CD4-positive, alpha-beta memory T cell (primary cell): ENCODE data around the gene NWD2. TPM values are rescaled to one million over a fixed set of nuclear protein-coding genes. Genes with fewer than 3 reads are reported as not detected.

ENCODE experiments used
- CTCF ChIA-PET: fragments of 350-600 bp; sonication (Branson Sonifier 250); formaldehyde crosslinking; loops from one replicate; lab custom pipeline; 2021; ENCODE audit warnings: inconsistent platforms; ENCODE audit not compliant: partially characterized antibody; lab: Charles Lee
- POLR2A ChIA-PET: fragments of 350-600 bp; sonication (Branson Sonifier 250); formaldehyde crosslinking; loops from one replicate; lab custom pipeline; 2021; ENCODE audit not compliant: partially characterized antibody; lab: Charles Lee
- DNase-seq, 5 donors: peaks; one replicate each; pipeline versions ENCODE4 v3.0.0 to v3.0.0-alpha.2; 2020 to 2022; ENCODE audit warnings: mixed read lengths in 1 of 5
- H3K27ac ChIP-seq: one replicate; pipeline ENCODE4 v1.7.0; 2013; ENCODE audit warnings: low read depth, low read length
- H3K27me3 ChIP-seq: 2 replicates; pipeline ENCODE4 v1.7.0; 2013; ENCODE audit warnings: mild to moderate bottlenecking, low read length, moderate library complexity; ENCODE audit not compliant: insufficient read depth
- H3K36me3 ChIP-seq: 2 replicates; pipeline ENCODE4 v1.7.0; 2013; ENCODE audit warnings: mild to moderate bottlenecking, low read length, moderate library complexity; ENCODE audit not compliant: insufficient read depth
- H3K4me1 ChIP-seq: 2 replicates; pipeline ENCODE4 v1.7.0; 2013; ENCODE audit warnings: mild to moderate bottlenecking, low read length, moderate library complexity; ENCODE audit not compliant: insufficient read depth
- H3K4me3 ChIP-seq, 2 donors: one replicate each; pipeline ENCODE4 v1.7.0; 2013; ENCODE audit warnings: low read length in 2 of 2, mild to moderate bottlenecking in 1 of 2
- H3K9me3 ChIP-seq, 2 donors: one replicate each; pipeline ENCODE4 v1.7.0; 2013; ENCODE audit warnings: low read length in 2 of 2, control low read depth in 1 of 2; ENCODE audit not compliant: control insufficient read depth in 1 of 2
- H3K27ac Mint-ChIP-seq, 7 donors: one replicate each; pipeline ENCODE4 v1.8.0; 2020 to 2021; ENCODE audit warnings: mixed read lengths in 7 of 7, mild to moderate bottlenecking in 6 of 7, inconsistent platforms in 3 of 7, moderate library complexity in 3 of 7
- H3K27me3 Mint-ChIP-seq, 2 donors: one replicate each; pipeline ENCODE4 v1.8.0; 2020 to 2021; ENCODE audit warnings: mixed read lengths in 2 of 2
- H3K36me3 Mint-ChIP-seq, 2 donors: one replicate each; pipeline ENCODE4 v1.8.0; 2020 to 2021; ENCODE audit warnings: mixed read lengths in 2 of 2, inconsistent platforms in 1 of 2, mild to moderate bottlenecking in 1 of 2
- H3K4me1 Mint-ChIP-seq, 4 donors: one replicate each; pipeline ENCODE4 v1.8.0; 2020 to 2021; ENCODE audit warnings: mixed read lengths in 4 of 4, mild to moderate bottlenecking in 1 of 4
- H3K4me3 Mint-ChIP-seq, 8 donors: one replicate each; pipeline ENCODE4 v1.8.0; 2020 to 2021; ENCODE audit warnings: mixed read lengths in 8 of 8, mild to moderate bottlenecking in 7 of 8, moderate library complexity in 6 of 8, inconsistent platforms in 3 of 8
- H3K9me3 Mint-ChIP-seq, 8 donors: one replicate each; pipeline ENCODE4 v1.8.0; 2020 to 2021; ENCODE audit warnings: mixed read lengths in 8 of 8, mild to moderate bottlenecking in 5 of 8, inconsistent platforms in 3 of 8, moderate library complexity in 1 of 8
- intact Hi-C: fragments of 100-400 bp; cut with micrococcal nuclease; formaldehyde crosslinking; loops from one replicate; pipeline ENCODE4 v1.15.1; 2023
- polyA plus RNA-seq, 2 donors: library from polyadenylated mRNA; unstranded; fragments of 300-500 nt; fragmentation: Illumina TruSeq; gene quantifications; one replicate each; pipeline ENCODE4 v1.2.3, GENCODE V29; 2021
- total RNA-seq, 2 experiments: library from RNA; stranded (reverse); gene quantifications; one replicate each; pipeline ENCODE4 v1.2.3, GENCODE V29; 2021

NWD2 gene
- total and polyA plus RNA-seq, 4 experiments from 2014 or later, result not detected

DNA sequence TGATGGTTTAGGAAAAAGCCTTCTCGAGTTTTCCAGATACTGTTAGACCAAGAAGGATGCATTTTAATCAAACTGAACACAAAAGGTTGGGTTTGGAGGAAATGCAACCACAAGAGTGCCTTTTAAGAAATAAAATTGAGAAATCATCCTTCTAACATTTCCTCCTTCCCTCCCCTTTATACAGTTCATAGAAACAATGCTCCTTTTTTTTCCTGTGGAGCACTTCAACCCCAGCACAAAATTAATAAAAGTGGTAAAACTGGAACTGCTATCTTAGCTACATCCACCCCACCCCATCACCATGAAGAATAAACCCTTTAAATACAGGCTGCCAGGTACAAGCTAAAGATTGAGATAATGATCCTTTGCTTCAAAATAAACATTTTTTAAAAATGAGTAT lies 230.5 kb downstream of the NWD2 start:
- no peaks in the 10 kb centered on the region for H3K4me1 ChIP-seq
- POLR2A ChIA-PET, result no interaction called here
- H3K9me3 Mint-ChIP-seq, result peaks cover 0 to 3% (median 0%) of the 10 kb centered on the region in 8 donors
- H3K27me3 Mint-ChIP-seq, result peaks cover 16% of the 10 kb centered on the region in 2 donors
- H3K36me3 Mint-ChIP-seq, result no peaks in the 10 kb centered on the region
- DNase-seq, result no peak
- H3K27me3 ChIP-seq, result no peaks in the 10 kb centered on the region
- no peaks in the 10 kb centered on the region for H3K4me1 Mint-ChIP-seq
- H3K27ac ChIP-seq, result no peak overlapping the region
- H3K4me3 ChIP-seq, result no peak overlapping the region
- CTCF ChIA-PET, result no interaction called here
- H3K36me3 ChIP-seq, result no peaks in the 10 kb centered on the region
- H3K9me3 ChIP-seq, result no peaks in the 10 kb centered on the region
- no peak overlapping the region for H3K4me3 Mint-ChIP-seq
- H3K27ac Mint-ChIP-seq, result no peak overlapping the region
- intact Hi-C loops, result no loop called here

DNA sequence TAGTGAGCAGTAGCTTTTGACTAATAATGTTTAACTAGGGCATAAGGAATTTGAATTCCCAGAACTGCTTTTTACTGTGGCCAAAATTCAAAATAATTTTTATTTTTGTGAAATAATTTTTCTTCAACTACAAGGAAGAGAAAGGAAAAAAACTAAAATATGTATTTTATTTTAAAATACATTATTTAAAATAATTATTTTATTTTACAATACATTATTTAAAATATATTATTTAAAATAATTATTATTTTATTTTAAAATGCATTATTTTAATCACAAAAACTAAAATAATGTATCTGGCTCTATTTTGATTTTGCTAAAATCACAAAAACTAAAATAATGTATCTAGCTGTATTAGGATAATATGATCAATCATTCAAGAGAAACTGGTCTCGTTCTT lies 231.2 kb downstream of the NWD2 start:
- no peaks in the 10 kb centered on the region for H3K36me3 ChIP-seq
- H3K9me3 Mint-ChIP-seq, result peaks cover 0 to 3% (median 0%) of the 10 kb centered on the region in 8 donors
- no peak overlapping the region for H3K27ac Mint-ChIP-seq
- intact Hi-C loops, result no loop called here
- POLR2A ChIA-PET, result no interaction called here
- H3K4me3 Mint-ChIP-seq, result no peak overlapping the region
- CTCF ChIA-PET, result no interaction called here
- no peaks in the 10 kb centered on the region for H3K4me1 Mint-ChIP-seq
- no peak overlapping the region for H3K4me3 ChIP-seq
- no peaks in the 10 kb centered on the region for H3K9me3 ChIP-seq
- H3K36me3 Mint-ChIP-seq, result no peaks in the 10 kb centered on the region
- no peak overlapping the region for H3K27ac ChIP-seq
- no peak for DNase-seq
- H3K27me3 ChIP-seq, result no peaks in the 10 kb centered on the region
- no peaks in the 10 kb centered on the region for H3K4me1 ChIP-seq
- peaks cover 18 to 20% of the 10 kb centered on the region in 2 donors for H3K27me3 Mint-ChIP-seq

DNA sequence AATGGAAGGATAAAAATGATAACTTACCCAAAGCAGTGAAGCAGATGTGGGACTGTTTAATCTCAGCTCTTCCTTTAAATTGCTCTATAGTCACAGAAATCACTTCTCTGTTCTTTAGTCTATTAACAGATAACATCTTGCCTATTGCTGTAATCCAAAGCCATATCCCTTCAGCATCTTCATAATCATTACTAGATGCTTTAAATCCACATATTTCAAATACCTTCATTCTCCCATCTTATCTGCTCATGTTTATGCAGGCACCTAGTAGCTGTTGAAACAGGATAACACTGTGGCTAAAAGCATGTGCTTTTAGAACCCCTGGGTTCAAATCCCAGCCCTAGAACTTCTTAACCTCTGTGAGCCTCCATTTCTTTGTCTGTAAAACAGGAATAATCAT lies 231.7 kb downstream of the NWD2 start:
- DNase-seq, result no peak
- Histone ChIP-seq H3K36me3 (no peaks in the 10 kb centered on the region), H3K27me3 (no peaks in the 10 kb centered on the region), H3K9me3 (no peaks in the 10 kb centered on the region), H3K27ac (no peak overlapping the region), H3K4me1 (no peaks in the 10 kb centered on the region), H3K4me3 (no peak overlapping the region)
- Mint-ChIP-seq H3K27me3 (peaks cover 18 to 22% of the 10 kb centered on the region in 2 donors), H3K36me3 (no peaks in the 10 kb centered on the region), H3K4me3 (no peak overlapping the region), H3K9me3 (peaks cover 0 to 3% (median 0%) of the 10 kb centered on the region in 8 donors), H3K27ac (no peak overlapping the region), H3K4me1 (no peaks in the 10 kb centered on the region)
- POLR2A ChIA-PET, result no interaction called here
- intact Hi-C loops, result no loop called here
- CTCF ChIA-PET, result no interaction called here

DNA sequence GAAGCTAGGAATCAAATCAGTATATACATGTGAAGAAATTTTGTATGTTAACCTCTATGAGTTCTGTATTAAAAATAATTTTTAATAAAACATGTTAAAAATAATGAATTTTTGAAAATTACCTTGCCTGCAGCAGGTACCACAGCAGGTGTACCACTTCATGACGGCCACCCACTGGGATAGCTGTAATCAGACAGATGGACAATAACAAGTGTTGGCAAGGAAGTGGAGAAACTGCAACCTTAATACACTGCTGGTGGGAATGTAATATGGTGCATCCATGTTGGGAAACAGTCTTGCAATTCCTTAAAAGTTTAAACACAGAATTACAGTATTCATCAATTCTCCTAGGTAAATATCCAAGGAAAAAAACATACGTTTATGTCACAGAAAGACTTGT lies 232.1 kb downstream of the NWD2 start:
- Mint-ChIP-seq H3K36me3 (no peaks in the 10 kb centered on the region), H3K9me3 (peaks cover 0 to 3% (median 0%) of the 10 kb centered on the region in 8 donors), H3K27ac (no peak overlapping the region), H3K27me3 (peaks cover 18 to 24% of the 10 kb centered on the region in 2 donors), H3K4me1 (no peaks in the 10 kb centered on the region), H3K4me3 (no peak overlapping the region)
- H3K4me1 ChIP-seq, result no peaks in the 10 kb centered on the region
- no peaks in the 10 kb centered on the region for H3K27me3 ChIP-seq
- DNase-seq, result no peak
- H3K9me3 ChIP-seq, result no peaks in the 10 kb centered on the region
- no peaks in the 10 kb centered on the region for H3K36me3 ChIP-seq
- no peak overlapping the region for H3K4me3 ChIP-seq
- intact Hi-C loops, result no loop called here
- no peak overlapping the region for H3K27ac ChIP-seq
- POLR2A ChIA-PET, result no interaction called here
- CTCF ChIA-PET, result no interaction called here

DNA sequence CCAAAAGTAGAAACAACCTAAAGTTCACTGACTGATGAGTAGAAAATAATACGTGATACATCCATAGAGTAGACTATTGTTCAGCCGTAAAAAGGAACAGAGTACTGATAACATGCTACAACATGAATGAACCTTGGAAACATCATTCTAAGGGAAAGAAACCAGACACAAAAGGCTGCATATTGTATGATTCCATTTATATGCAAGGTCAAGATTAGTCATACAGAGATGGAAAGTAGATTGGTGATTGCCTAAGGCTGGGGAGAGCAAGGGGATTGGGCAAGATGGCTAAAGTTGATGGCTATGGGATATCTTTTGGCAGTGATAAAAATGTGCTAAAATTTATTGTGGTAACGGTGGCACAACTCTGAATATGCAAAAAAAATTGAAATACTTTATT lies 232.6 kb downstream of the NWD2 start:
- H3K4me3 Mint-ChIP-seq, result no peak overlapping the region
- DNase-seq, result no peak
- CTCF ChIA-PET, result no interaction called here
- Histone ChIP-seq H3K9me3 (no peaks in the 10 kb centered on the region), H3K4me3 (no peak overlapping the region), H3K27ac (no peak overlapping the region), H3K27me3 (no peaks in the 10 kb centered on the region), H3K4me1 (no peaks in the 10 kb centered on the region), H3K36me3 (no peaks in the 10 kb centered on the region)
- H3K27me3 Mint-ChIP-seq, result peaks cover 22 to 24% of the 10 kb centered on the region in 2 donors
- no peaks in the 10 kb centered on the region for H3K36me3 Mint-ChIP-seq
- POLR2A ChIA-PET, result no interaction called here
- H3K9me3 Mint-ChIP-seq, result peaks cover 0 to 4% (median 0%) of the 10 kb centered on the region in 8 donors
- H3K4me1 Mint-ChIP-seq, result no peaks in the 10 kb centered on the region
- intact Hi-C loops, result no loop called here
- H3K27ac Mint-ChIP-seq, result no peak overlapping the region

DNA sequence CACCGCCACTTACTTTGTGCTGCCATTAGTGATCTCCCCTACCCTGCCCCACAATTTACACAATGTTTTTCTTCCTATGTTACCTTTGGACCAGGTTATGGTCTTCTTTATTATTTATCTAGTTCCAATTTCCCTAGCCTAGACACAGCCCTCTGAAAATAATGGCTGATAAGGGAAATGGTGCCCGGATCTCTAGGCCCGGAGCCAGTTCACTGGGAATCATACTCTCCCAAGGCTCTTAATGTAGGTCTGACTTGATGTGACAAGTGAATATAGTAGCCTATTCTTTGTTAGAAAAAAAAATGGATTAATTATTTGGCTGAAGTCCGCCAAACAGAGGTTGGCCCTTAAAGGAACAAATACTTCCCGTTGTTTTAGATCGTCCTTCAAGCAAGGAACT lies 233.6 kb downstream of the NWD2 start:
- H3K4me3 Mint-ChIP-seq, result no peak overlapping the region
- ChIA-PET CTCF (no interaction called here), POLR2A (no interaction called here)
- H3K36me3 Mint-ChIP-seq, result no peaks in the 10 kb centered on the region
- H3K27me3 ChIP-seq, result no peaks in the 10 kb centered on the region
- H3K27ac Mint-ChIP-seq, result no peak overlapping the region
- H3K4me3 ChIP-seq, result no peak overlapping the region
- H3K4me1 Mint-ChIP-seq, result no peaks in the 10 kb centered on the region
- intact Hi-C loops, result no loop called here
- no peak for DNase-seq
- H3K27ac ChIP-seq, result no peak overlapping the region
- peaks cover 22 to 24% of the 10 kb centered on the region in 2 donors for H3K27me3 Mint-ChIP-seq
- H3K4me1 ChIP-seq, result no peaks in the 10 kb centered on the region
- no peaks in the 10 kb centered on the region for H3K9me3 ChIP-seq
- H3K36me3 ChIP-seq, result no peaks in the 10 kb centered on the region
- peaks cover 0 to 6% (median 0%) of the 10 kb centered on the region in 8 donors for H3K9me3 Mint-ChIP-seq

DNA sequence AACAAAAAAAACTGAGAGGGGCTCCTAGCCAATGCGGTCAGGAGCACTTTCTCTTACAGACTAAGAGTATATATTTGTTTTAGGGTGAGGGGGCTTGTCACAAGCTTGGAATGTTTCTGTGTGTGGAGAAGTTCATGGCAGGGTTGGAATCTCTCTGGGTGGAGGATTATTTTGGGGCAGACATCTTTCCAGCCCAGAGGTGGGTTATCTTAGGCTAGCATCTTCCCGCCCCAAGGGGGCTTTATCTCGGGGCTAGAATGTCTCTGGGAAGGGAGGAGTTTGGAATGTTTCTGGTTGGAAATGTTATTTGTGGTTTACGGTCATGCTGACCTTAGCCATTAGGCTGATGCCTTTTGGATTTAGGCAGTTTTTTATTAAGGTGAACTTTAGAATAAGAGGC lies 236.0 kb downstream of the NWD2 start:
- peaks cover 0 to 6% (median 0%) of the 10 kb centered on the region in 8 donors for H3K9me3 Mint-ChIP-seq
- no peak overlapping the region for H3K4me3 ChIP-seq
- no peak overlapping the region for H3K27ac Mint-ChIP-seq
- no peaks in the 10 kb centered on the region for H3K36me3 Mint-ChIP-seq
- H3K27me3 Mint-ChIP-seq, result peaks cover 19 to 22% of the 10 kb centered on the region in 2 donors
- DNase-seq, result no peak
- POLR2A ChIA-PET, result no interaction called here
- intact Hi-C loops, result no loop called here
- H3K4me1 Mint-ChIP-seq, result no peaks in the 10 kb centered on the region
- no peaks in the 10 kb centered on the region for H3K9me3 ChIP-seq
- CTCF ChIA-PET, result no interaction called here
- H3K4me1 ChIP-seq, result no peaks in the 10 kb centered on the region
- H3K27me3 ChIP-seq, result no peaks in the 10 kb centered on the region
- H3K4me3 Mint-ChIP-seq, result no peak overlapping the region
- no peaks in the 10 kb centered on the region for H3K36me3 ChIP-seq
- H3K27ac ChIP-seq, result no peak overlapping the region
